KOPT-K1 (cell line): ENCODE data around the gene NSF.

ENCODE experiments used
- H3K27ac ChIP-seq: fragments of 200-600 bp; sonication (generic); 2 replicates; pipeline ENCODE4 v1.5.1; 2016; ENCODE audit warnings: antibody characterized with exemption, mild to moderate bottlenecking, low read depth, low read length; ENCODE audit not compliant: poor library complexity, severe bottlenecking
- H3K36me3 ChIP-seq: fragments of 200-600 bp; sonication (generic); 2 replicates; pipeline ENCODE4 v1.5.1; 2017; ENCODE audit warnings: antibody characterized with exemption, mild to moderate bottlenecking, low read length, moderate library complexity; ENCODE audit not compliant: insufficient read depth
- H3K9me3 ChIP-seq: fragments of 200-600 bp; sonication (generic); 2 replicates; pipeline ENCODE4 v1.5.1; 2017; ENCODE audit warnings: antibody characterized with exemption, low read length, mild to moderate bottlenecking; ENCODE audit not compliant: insufficient read depth, poor library complexity, severe bottlenecking

The NSF gene

DNA sequence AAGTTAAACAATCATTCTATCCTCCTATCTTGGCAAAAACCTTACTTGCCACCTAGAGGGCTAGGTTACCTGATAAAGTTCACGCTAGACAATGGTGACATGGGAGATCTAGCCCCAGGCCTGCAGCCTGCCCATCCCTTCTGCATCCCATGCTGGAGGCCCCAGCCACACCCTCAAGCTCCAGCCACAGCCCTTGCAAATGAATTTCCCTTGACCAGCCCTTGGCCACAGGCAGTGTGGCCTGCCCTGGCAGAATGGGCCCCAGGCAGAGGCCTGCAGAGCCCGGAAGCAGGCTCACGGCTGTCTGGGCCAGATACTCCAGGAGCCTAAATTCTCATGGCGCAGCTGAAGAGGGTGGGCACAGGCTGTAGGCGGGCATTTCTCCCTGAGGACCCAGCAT lies 213.1 kb downstream of the NSF start:
- Histone ChIP-seq H3K9me3 (no peaks in the 10 kb centered on the region), H3K36me3 (no peaks in the 10 kb centered on the region), H3K27ac (no peak overlapping the region)

DNA sequence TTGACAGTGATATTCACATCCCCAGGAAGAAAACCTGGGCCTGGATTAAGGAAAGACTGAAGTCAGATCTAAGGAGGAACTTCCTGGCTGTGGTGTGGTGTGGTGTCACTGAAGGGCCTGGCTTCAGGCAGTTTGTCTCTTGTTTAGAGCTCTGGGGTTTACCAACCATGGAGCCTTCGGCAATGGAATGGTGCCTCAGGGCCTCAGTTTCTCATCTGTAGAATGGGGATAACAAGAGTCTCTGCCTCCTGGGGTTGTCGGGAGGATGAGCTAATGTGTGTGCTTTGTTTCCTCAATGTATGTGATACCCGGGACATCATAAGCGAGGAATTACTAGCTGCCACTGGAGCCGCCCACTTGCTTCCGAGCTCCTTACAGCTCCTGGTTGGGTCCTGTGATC lies 215.3 kb downstream of the NSF start:
- Histone ChIP-seq H3K36me3 (no peaks in the 10 kb centered on the region), H3K9me3 (no peaks in the 10 kb centered on the region), H3K27ac (no peak overlapping the region)
